RPMI8226 (cell line): ENCODE data around the gene STMN3.
"Not testable (repeated sequence)": the region's sequence is repeated elsewhere in the genome, so short reads cannot be mapped to it uniquely, and the experiment has no call there.

Experiments used
- DNase-seq: peaks from one replicate; pipeline ENCODE4 v3.0.0-alpha.2; 2015

STMN3 gene

GRCh38 chr20:63630956-63631355 is 22.3 kb downstream of the STMN3 start:
- DNase-seq, result not testable (repeated sequence)

GRCh38 chr20:63628246-63628975 is 24.8 kb downstream of the STMN3 start:
- peak; percentile 83 for DNase-seq

GRCh38 chr20:63627751-63628245 is 25.4 kb downstream of the STMN3 start:
- DNase-seq, result no peak

- DNase-seq, result peak; percentile 97
These were observed 26.0 kb downstream of the STMN3 start for GRCh38 chr20:63627129-63627750.

- peak; percentile 85 for DNase-seq
These were observed 26.6 kb downstream of the STMN3 start, which contains the start of gene GMEB2 for GRCh38 chr20:63626424-63627128. GMEB2 (minus strand) TSS chr20:63627101; CDS start chr20:63619397, 7,704 bp downstream.

- peak; percentile 15 for DNase-seq
These were observed 27.3 kb downstream of the STMN3 start for GRCh38 chr20:63625771-63626423.

- DNase-seq, result no peak
These were observed 28.7 kb downstream of the STMN3 start for GRCh38 chr20:63624486-63624885.

- DNase-seq, result no peak
These were observed 30.5 kb downstream of the STMN3 start for GRCh38 chr20:63622732-63623131.

- no peak for DNase-seq
These were observed 31.1 kb downstream of the STMN3 start for GRCh38 chr20:63622096-63622495.

- DNase-seq, result no peak
These were observed 32.2 kb downstream of the STMN3 start for GRCh38 chr20:63620991-63621390.

GRCh38 chr20:63619505-63619904 is 33.7 kb downstream of the STMN3 start:
- DNase-seq, result no peak

- DNase-seq, result no peak
These were observed 34.1 kb downstream of the STMN3 start for GRCh38 chr20:63619086-63619485.

- no peak for DNase-seq
These were observed 34.8 kb downstream of the STMN3 start for GRCh38 chr20:63618291-63618980.

- DNase-seq, result no peak
These were observed 35.4 kb downstream of the STMN3 start for GRCh38 chr20:63617876-63618265.

GRCh38 chr20:63617092-63617875 is 35.9 kb downstream of the STMN3 start:
- no peak for DNase-seq

GRCh38 chr20:63613863-63614594 is 39.2 kb downstream of the STMN3 start:
- not testable (repeated sequence) for DNase-seq

- no peak for DNase-seq
These were observed 40.8 kb downstream of the STMN3 start for GRCh38 chr20:63612276-63612931.

- DNase-seq, result no peak
These were observed 41.6 kb downstream of the STMN3 start for GRCh38 chr20:63611646-63612045.

- no peak for DNase-seq
These were observed 42.4 kb downstream of the STMN3 start for GRCh38 chr20:63610581-63611435.
